CD4-positive, alpha-beta T cell treated with Interferon alpha-2 for 1 hour (primary cell): ENCODE data around the gene CEP350.
"Not testable (repeated sequence)": the region's sequence is repeated elsewhere in the genome, so short reads cannot be mapped to it uniquely, and the experiment has no call there.

ENCODE experiments used
- DNase-seq, 2 donors: peaks; one replicate each; pipeline ENCODE4 v3.0.0-alpha.2; 2020 to 2022

Gene CEP350

GRCh38 chr1:179990847-179991246 lies 36.2 kb downstream of the CEP350 start:
- DNase-seq, result no peak

DNA sequence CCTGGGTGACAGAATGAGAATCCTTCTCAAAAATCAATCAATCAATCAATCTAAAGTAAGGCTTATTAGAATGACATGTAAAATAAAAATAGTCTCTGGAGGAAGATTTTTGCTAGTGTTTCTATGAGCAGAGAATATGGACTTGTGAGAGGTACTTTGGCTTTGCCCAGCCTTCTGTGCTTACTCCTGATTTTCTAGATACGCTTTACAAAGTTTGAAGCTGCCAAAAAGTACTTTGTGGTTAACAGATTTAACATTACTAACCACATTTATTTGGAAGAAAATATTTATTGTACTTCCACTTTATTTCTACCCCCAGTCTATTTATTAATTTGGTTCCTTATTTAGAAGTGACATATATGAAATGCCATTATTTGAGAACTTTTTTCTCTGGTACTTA lies 41.0 kb downstream of the CEP350 start:
- DNase-seq, result no peak

DNA sequence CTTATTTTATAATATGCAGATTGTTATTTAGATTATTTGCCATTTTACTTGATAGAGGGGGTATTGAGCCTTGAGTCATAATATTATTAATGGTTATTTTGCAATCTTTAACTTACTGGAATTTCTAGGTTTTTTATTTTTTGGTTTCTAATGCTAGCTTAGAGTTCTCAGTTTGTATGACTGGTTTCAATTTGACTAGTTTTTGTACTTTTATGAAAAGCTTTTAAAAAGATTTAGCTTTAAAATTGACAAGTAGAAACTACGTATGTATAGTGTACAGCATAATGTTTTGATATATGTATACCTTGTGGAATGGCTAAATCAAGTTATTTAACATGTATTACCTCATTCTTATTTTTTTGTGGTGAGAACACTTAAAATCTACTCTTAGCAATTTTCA lies 41.5 kb downstream of the CEP350 start:
- DNase-seq, result no peak

DNA sequence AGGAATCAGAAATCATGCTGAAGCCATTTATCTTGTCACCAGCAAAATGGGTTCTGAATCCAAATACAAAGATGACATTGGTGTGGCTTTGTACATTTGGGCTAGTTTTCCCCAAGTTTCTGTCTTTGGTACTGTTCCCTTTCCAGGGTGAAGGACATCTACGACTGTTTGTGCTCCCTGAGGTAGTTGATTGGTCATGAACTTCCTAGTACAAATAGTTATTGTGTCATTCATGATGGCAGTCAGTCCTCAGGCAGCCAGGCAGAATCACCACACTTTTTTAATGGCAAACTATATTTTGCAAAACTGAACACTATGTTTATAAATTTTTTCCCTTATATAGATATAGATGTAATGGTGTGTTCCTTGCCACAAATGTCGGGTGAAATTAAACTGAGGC lies 46.0 kb downstream of the CEP350 start:
- DNase-seq, result no peak

- DNase-seq, result no peak
These were observed 47.8 kb downstream of the CEP350 start for GRCh38 chr1:180002437-180002836.

- DNase-seq, result no peak
These were observed 48.6 kb downstream of the CEP350 start for GRCh38 chr1:180003026-180003695.

GRCh38 chr1:180006762-180007161 lies 52.2 kb downstream of the CEP350 start:
- not testable (repeated sequence) for DNase-seq

DNA sequence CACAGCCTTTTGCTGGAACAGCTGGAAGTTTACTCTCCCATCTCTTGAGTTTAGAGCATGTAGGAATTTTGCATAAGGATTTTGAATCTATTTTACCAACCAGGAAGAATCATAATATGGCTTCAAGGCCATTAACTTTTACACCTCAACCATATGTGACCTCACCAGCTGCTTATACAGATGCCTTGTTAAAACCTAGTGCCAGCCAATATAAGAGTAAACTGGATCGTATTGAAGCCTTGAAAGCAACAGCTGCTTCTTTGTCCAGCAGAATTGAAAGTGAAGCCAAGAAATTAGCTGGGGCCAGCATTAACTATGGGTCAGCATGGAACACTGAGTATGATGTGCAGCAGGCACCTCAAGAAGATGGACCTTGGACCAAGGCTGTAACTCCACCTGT lies 65.4 kb downstream of the CEP350 start:
- no peak for DNase-seq

- no peak for DNase-seq
These were observed 71.9 kb downstream of the CEP350 start for GRCh38 chr1:180026556-180026955.

DNA sequence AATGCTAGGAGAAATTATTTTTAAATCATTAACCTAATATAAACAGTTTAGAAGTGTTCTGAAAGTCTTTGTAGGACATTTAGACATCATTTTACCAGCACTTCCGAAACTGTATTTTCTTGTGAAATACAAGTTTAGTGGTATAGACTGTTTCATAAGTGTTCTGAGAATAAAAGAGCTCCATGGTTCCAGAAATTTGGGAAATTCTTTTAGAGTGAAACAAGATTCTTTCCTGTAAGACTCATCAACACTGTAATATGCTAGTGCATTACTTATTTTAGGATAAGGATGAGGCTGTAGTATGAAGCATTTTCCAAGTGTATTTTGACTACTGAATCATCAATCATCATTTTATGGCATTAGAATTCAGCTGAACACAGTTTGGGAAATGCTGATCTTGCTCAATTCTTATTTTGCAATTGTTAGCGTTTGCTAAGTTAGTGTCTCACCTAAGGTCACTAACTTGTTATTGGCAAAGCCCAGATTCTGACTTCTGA lies 73.4 kb downstream of the CEP350 start:
- DNase-seq, result no peak

DNA sequence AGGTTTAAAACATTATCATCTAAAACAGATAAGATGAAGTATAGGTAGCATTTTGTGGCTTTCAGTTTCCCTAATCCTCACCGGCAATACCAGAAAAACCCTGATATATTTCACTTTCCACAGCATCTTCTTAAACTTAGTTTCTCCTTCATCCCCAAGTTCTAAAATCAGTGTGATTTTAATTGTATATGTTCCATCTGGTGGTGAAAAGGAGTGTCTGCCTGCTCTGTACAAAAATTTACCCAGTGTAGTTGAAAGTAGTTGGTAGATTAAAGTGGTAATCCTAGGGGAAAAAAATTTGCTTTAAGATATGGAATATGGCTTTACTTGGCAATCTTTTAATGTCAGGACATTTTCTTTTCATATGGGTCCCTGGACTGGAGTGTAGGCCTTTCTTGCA lies 74.3 kb downstream of the CEP350 start:
- DNase-seq, result no peak

DNA sequence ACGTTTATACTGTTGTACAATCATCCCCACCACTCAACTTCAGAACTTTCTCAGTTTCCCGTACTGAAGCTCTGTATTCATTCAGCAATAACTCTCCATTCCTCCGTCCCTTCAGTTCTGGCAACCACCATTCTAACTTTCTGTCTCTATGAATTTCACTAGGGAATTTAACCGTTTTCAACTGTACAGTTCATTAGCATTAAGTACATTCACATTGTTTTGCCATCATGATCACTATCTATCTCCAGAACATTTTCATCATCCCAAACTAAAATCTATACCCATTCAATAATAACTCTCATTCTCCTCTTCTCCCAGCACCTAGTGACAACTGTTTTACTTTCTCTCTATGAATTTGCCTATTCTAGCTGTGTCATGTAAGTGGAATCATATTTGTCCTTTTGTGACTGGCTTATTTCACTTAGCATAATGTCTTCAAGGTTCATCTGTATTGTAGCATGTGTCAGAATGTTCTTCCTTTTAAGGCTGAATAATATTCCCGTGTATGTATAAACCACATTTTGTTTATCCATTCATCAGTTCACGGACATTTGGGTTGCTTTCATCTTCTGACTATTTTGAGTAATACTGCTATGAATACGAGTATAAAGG lies 75.0 kb downstream of the CEP350 start:
- DNase-seq, result no peak

- no peak for DNase-seq
These were observed 77.1 kb downstream of the CEP350 start for GRCh38 chr1:180031664-180032063.

GRCh38 chr1:180033390-180033789 lies 78.8 kb downstream of the CEP350 start:
- DNase-seq, result no peak

- no peak for DNase-seq
These were observed 85.4 kb downstream of the CEP350 start for GRCh38 chr1:180040034-180040433.

GRCh38 chr1:180041582-180041981 lies 87.0 kb downstream of the CEP350 start:
- DNase-seq, result no peak

- no peak for DNase-seq
These were observed 88.5 kb downstream of the CEP350 start for GRCh38 chr1:180042988-180043622.

- no peak for DNase-seq
These were observed 89.2 kb downstream of the CEP350 start for GRCh38 chr1:180043785-180044184.

DNA sequence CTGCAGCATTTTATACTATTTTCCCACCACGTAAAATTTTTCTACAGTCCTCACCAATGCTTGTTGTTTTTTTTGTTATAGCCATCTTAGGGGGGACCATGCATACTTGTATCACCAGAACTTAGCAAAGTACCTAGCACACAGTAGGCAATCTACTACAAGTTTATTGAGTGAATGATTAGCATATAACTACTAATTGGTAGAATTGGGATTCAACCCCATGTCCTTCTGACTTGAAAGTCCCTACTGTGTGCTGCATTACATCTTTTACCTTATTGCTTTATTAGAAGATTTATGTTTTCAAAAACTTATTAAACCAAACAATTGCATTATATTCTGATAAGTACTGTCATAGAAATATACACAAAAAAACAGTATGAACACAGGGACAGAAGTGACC lies 92.1 kb downstream of the CEP350 start:
- DNase-seq, result no peak

GRCh38 chr1:180053594-180054567 lies 99.3 kb downstream of the CEP350 start:
- DNase-seq, result no peak

- no peak for DNase-seq
These were observed 103.3 kb downstream of the CEP350 start for GRCh38 chr1:180057883-180058396.

GRCh38 chr1:180061019-180061418 lies 106.4 kb downstream of the CEP350 start:
- DNase-seq, result no peak

DNA sequence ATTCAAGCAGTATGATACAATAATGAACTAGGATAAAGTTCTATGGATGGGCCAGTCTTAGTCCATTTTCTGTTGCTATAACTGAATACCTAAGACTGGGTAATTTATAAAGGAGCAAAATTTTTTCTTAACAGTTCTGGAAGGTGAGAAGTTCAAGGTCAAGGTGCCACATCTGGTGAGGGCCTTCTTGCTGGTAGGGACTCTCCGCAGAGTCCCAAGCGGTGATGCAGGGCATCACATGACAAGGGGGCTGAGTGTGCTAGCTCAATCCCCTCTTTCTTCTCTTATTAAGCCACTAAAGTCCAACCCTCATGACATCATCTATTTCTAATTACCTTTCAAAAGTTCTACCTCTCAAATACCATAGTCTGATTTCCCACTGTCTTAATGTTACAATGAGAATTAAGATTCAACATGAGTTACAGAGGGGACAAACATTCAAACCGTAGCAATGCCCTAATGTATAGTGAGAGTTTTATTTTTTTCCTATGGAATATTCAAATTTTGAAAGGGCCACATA lies 107.9 kb downstream of the CEP350 start:
- DNase-seq, result no peak
